Mesendoderm (in vitro differentiated cells): ENCODE results near the gene TAS2R1.
"Not testable (repeated sequence)": the region's sequence is repeated elsewhere in the genome, so short reads cannot be mapped to it uniquely, and the experiment has no call there.

Source experiments
- DNase-seq: peaks from one replicate; pipeline ENCODE4 v3.0.0; 2013
- H2AK5ac ChIP-seq: 2 replicates; pipeline ENCODE4 v1.6.1; 2013; ENCODE audit warnings: low read length, inconsistent platforms
- H2BK120ac ChIP-seq: 2 replicates; pipeline ENCODE4 v1.6.1; 2013; ENCODE audit warnings: low read depth, mild to moderate bottlenecking, low read length, moderate library complexity, mixed read lengths
- H2BK15ac ChIP-seq: replicated peaks from 2 replicates; pipeline ENCODE4 v1.6.1; 2013; ENCODE audit warnings: low read depth, mild to moderate bottlenecking, moderate library complexity
- H2BK5ac ChIP-seq: 2 replicates; pipeline ENCODE4 v1.6.1; 2013; ENCODE audit warnings: low read length, inconsistent platforms
- H3K18ac ChIP-seq: 2 replicates; pipeline ENCODE4 v1.6.1; 2013; ENCODE audit warnings: mild to moderate bottlenecking, low read length, mixed read lengths
- H3K23ac ChIP-seq: one replicate; pipeline ENCODE4 v1.6.1; 2013; ENCODE audit warnings: low read length
- H3K27ac ChIP-seq: 2 replicates; pipeline ENCODE4 v1.5.1; 2013; ENCODE audit warnings: low read depth, mild to moderate bottlenecking, inconsistent platforms, low read length, moderate library complexity
- H3K27me3 ChIP-seq: 2 replicates; pipeline ENCODE4 v1.6.1; 2013; ENCODE audit warnings: low read length, control low read depth, mild to moderate bottlenecking, inconsistent platforms; ENCODE audit not compliant: insufficient read depth, poor library complexity
- H3K36me3 ChIP-seq: 2 replicates; pipeline ENCODE4 v1.6.1; 2013; ENCODE audit warnings: low read length, inconsistent platforms; ENCODE audit not compliant: control insufficient read depth, insufficient read depth
- H3K4ac ChIP-seq: one replicate; pipeline ENCODE4 v1.6.1; 2013; ENCODE audit warnings: low read depth, mild to moderate bottlenecking, low read length, moderate library complexity
- H3K4me1 ChIP-seq: 2 replicates; pipeline ENCODE4 v1.6.1; 2013; ENCODE audit warnings: low read depth, low read length, inconsistent platforms; ENCODE audit not compliant: control insufficient read depth
- H3K4me2 ChIP-seq: 2 replicates; pipeline ENCODE4 v1.6.1; 2013; ENCODE audit warnings: low read length
- H3K4me3 ChIP-seq: 2 replicates; pipeline ENCODE4 v1.5.1; 2013; ENCODE audit warnings: mild to moderate bottlenecking, low read length
- H3K56ac ChIP-seq: one replicate; pipeline ENCODE4 v1.6.1; 2013; ENCODE audit warnings: low read length
- H3K79me1 ChIP-seq: 2 replicates; pipeline ENCODE4 v1.6.1; 2013; ENCODE audit warnings: low read length, inconsistent platforms
- H3K79me2 ChIP-seq: 2 replicates; pipeline ENCODE4 v1.6.1; 2013; ENCODE audit warnings: mild to moderate bottlenecking, low read length; ENCODE audit not compliant: control insufficient read depth, insufficient read depth
- H3K9ac ChIP-seq: 2 replicates; pipeline ENCODE4 v1.6.1; 2013; ENCODE audit warnings: low read length, inconsistent platforms
- H4K5ac ChIP-seq: one replicate; pipeline ENCODE4 v1.6.1; 2013; ENCODE audit warnings: low read length
- H4K8ac ChIP-seq: one replicate; pipeline ENCODE4 v1.6.1; 2013; ENCODE audit warnings: low read depth, mild to moderate bottlenecking, control low read depth, low read length, moderate library complexity
- WGBS: extraction: QIAGEN DNeasy Blood & Tissue Kit; methylation state at CpG from one replicate; pipeline ENCODE4 v1.1.7; 2013; ENCODE audit warnings: low lambda C conversion rate, missing lambda C conversion rate; ENCODE audit not compliant: insufficient coverage; ENCODE audit errors: extremely low coverage; 5-methylcytosine and 5-hydroxymethylcytosine counted together

Gene TAS2R1

GRCh38 chr5:9601055-9601739 is 29.0 kb downstream of the TAS2R1 start:
- H2AK5ac ChIP-seq: no peak overlapping the region
- no CpG with 5 or more reads among the region's 7 CpGs for WGBS

GRCh38 chr5:9599391-9599790 is 30.8 kb downstream of the TAS2R1 start:
- Histone ChIP-seq H2BK5ac (no peak overlapping the region), H3K4me1 (peaks cover 17% of the 10 kb centered on the region), H3K9ac (no peak overlapping the region), H2AK5ac (no peak overlapping the region), H3K56ac (no peak overlapping the region), H2BK120ac (no peak overlapping the region), H3K27me3 (no peaks in the 10 kb centered on the region), H4K5ac (no peak overlapping the region), H2BK15ac (no peak overlapping the region), H3K4me3 (no peak overlapping the region), H3K79me1 (no peaks in the 10 kb centered on the region), H3K36me3 (no peaks in the 10 kb centered on the region), H3K79me2 (no peaks in the 10 kb centered on the region), H3K27ac (no peak overlapping the region), H3K18ac (no peak overlapping the region), H3K23ac (no peak overlapping the region), H3K4me2 (no peak overlapping the region), H4K8ac (no peak overlapping the region), H3K4ac (no peak overlapping the region)
- DNase-seq: peak; percentile 96
- no CpG with 5 or more reads among the region's 3 CpGs for WGBS

More at GRCh38 chr5:9601055-9601739, 29.0 kb downstream of the TAS2R1 start:
- H3K79me1 ChIP-seq: no peaks in the 10 kb centered on the region
- H3K27ac ChIP-seq: peak overlapping the region; percentile 15
- H3K27me3 ChIP-seq: no peaks in the 10 kb centered on the region
- no peaks in the 10 kb centered on the region for H3K36me3 ChIP-seq
- no peak overlapping the region for H3K4me2 ChIP-seq
- no peak overlapping the region for H3K56ac ChIP-seq
- H2BK5ac ChIP-seq: peak overlapping the region; percentile 12
- no peak overlapping the region for H3K4ac ChIP-seq
- H2BK120ac ChIP-seq: no peak overlapping the region
- peak; percentile 74 for DNase-seq
- H3K79me2 ChIP-seq: no peaks in the 10 kb centered on the region
- H2BK15ac ChIP-seq: no peak overlapping the region
- H3K23ac ChIP-seq: no peak overlapping the region
- H3K4me1 ChIP-seq: peaks cover 15% of the 10 kb centered on the region
- no peak overlapping the region for H3K18ac ChIP-seq
- no peak overlapping the region for H3K9ac ChIP-seq
- H3K4me3 ChIP-seq: no peak overlapping the region
- H4K5ac ChIP-seq: no peak overlapping the region
- no peak overlapping the region for H4K8ac ChIP-seq

GRCh38 chr5:9598329-9598728 is 31.8 kb downstream of the TAS2R1 start:
- H3K4ac ChIP-seq, H2AK5ac ChIP-seq, H3K9ac ChIP-seq, H4K8ac ChIP-seq, DNase-seq, H2BK15ac ChIP-seq, H3K4me2 ChIP-seq, H3K56ac ChIP-seq, H3K4me3 ChIP-seq, H3K36me3 ChIP-seq, H3K23ac ChIP-seq, H3K79me1 ChIP-seq, H4K5ac ChIP-seq, H3K79me2 ChIP-seq, H3K27me3 ChIP-seq, H2BK120ac ChIP-seq, H2BK5ac ChIP-seq: not testable (repeated sequence)
- peaks cover 17% of the 10 kb centered on the region for H3K4me1 ChIP-seq
- no CpG with 5 or more reads among the region's 6 CpGs for WGBS
- peak overlapping the region; percentile 43 for H3K18ac ChIP-seq
- H3K27ac ChIP-seq: peak overlapping the region; percentile 13

- not testable (repeated sequence) for H3K27ac ChIP-seq, H2BK5ac ChIP-seq, H3K23ac ChIP-seq, H3K4me3 ChIP-seq, H3K4me2 ChIP-seq, H4K8ac ChIP-seq, H2BK15ac ChIP-seq, H3K4ac ChIP-seq, H3K9ac ChIP-seq, DNase-seq, H3K36me3 ChIP-seq, H4K5ac ChIP-seq, H2AK5ac ChIP-seq, H3K18ac ChIP-seq, H3K56ac ChIP-seq, H2BK120ac ChIP-seq, H3K79me2 ChIP-seq, H3K79me1 ChIP-seq, H3K27me3 ChIP-seq
- no CpG with 5 or more reads among the region's 7 CpGs for WGBS
- peaks cover 16% of the 10 kb centered on the region for H3K4me1 ChIP-seq
Measured at GRCh38 chr5:9597322-9597721, 32.8 kb downstream of the TAS2R1 start.

GRCh38 chr5:9596824-9597223 is 33.3 kb downstream of the TAS2R1 start:
- Histone ChIP-seq H4K5ac (no peak overlapping the region), H3K27me3 (no peaks in the 10 kb centered on the region), H3K56ac (peak overlapping the region; percentile 32), H3K23ac (no peak overlapping the region), H3K79me2 (no peaks in the 10 kb centered on the region), H3K27ac (no peak overlapping the region), H2BK5ac (peak overlapping the region; percentile 57), H3K9ac (no peak overlapping the region), H4K8ac (no peak overlapping the region), H3K4me1 (peaks cover 16% of the 10 kb centered on the region), H3K79me1 (no peaks in the 10 kb centered on the region), H2BK15ac (no peak overlapping the region), H3K4me3 (no peak overlapping the region), H3K4me2 (no peak overlapping the region), H3K36me3 (no peaks in the 10 kb centered on the region), H3K18ac (no peak overlapping the region), H2AK5ac (no peak overlapping the region), H3K4ac (no peak overlapping the region), H2BK120ac (peak overlapping the region; percentile 3)
- DNase-seq: peak; percentile 42
- WGBS: no CpG with 5 or more reads among the region's 4 CpGs
